ENCODE data around the gene MGRN1. TPM values are rescaled to one million over a fixed set of nuclear protein-coding genes. Genes with fewer than 3 reads are reported as not detected.

MGRN1 gene
- 26.6 TPM for total RNA-seq (2013)
- 10 to 100 TPM in 1 of 3 donors, 1 to 10 TPM in 2; 3.7 to 48.2 (median 4.7) TPM for polyA plus RNA-seq
- polyA minus RNA-seq = 58.0 and 67.1 TPM in 2 replicates
- total RNA-seq = 26.1 to 115 (median 47.0) reads per million in 11 experiments

- peak; percentile 95 for TF ChIP-seq CTCF (IDR thresholded peaks at IDR 0.05)
- Histone ChIP-seq H3K4me1 (ENCODE audit: control insufficient read depth in 1 of 2, insufficient read depth in 2 of 2, low read length in 2 of 2) (peaks cover 38 to 51% of the 10 kb centered on the region in 2 donors), H2AFZ (ENCODE audit: insufficient read depth, low read depth, low read length, poor library complexity, severe bottlenecking) (peak within 1 kb of the TSS; percentile 80), H3K4me2 (replicated peaks; ENCODE audit: extremely low read depth, low read length, poor library complexity, severe bottlenecking) (peak within 1 kb of the TSS; percentile 85), H3K27me3 (ENCODE audit: control insufficient read depth in 2 of 2, insufficient read depth in 2 of 2, low read length in 2 of 2) (no peaks in the 10 kb centered on the region), H3K4me3 (replicated peaks in 1 of 3; ENCODE audit: low read depth in 2 of 3, low read length in 3 of 3) (peak within 1 kb of the TSS; percentile 61 to 96 (median 87)), H3K36me3 (replicated peaks in 1 of 2; ENCODE audit: control insufficient read depth in 1 of 2, insufficient read depth in 2 of 2, low read length in 2 of 2) (peaks cover 0 to 8% of the 10 kb centered on the region in 2 donors), H4K20me1 (ENCODE audit: insufficient read depth, low read length) (peaks cover 33% of the 10 kb centered on the region), H3K27ac (ENCODE audit: low read depth in 1 of 2, low read length in 2 of 2) (peak within 1 kb of the TSS; percentile 94 to 98), H3K9me3 (replicated peaks in 1 of 2; ENCODE audit: control insufficient read depth in 1 of 2, insufficient read depth in 1 of 2, low read length in 2 of 2) (no peaks in the 10 kb centered on the region), H3K9ac (ENCODE audit: insufficient read depth, low read length, poor library complexity, severe bottlenecking) (peak within 1 kb of the TSS; percentile 100), H3K79me2 (ENCODE audit: insufficient read depth, low read length) (peaks cover 46% of the 10 kb centered on the region)
- peak; percentile 92 to 96 (median 96) for DNase-seq
- H3K27ac Mint-ChIP-seq = peak within 1 kb of the TSS; percentile 99 to 100 (median 100)
- H3K27me3 Mint-ChIP-seq (ENCODE audit: low read depth in 3 of 3) = no peaks in the 10 kb centered on the region
- peaks cover 50% of the 10 kb centered on the region for H3K4me1 Mint-ChIP-seq
- H3K9me3 Mint-ChIP-seq = no peaks in the 10 kb centered on the region
- H3K4me3 Mint-ChIP-seq = peak within 1 kb of the TSS; percentile 100
- WGBS (ENCODE audit: insufficient coverage) = 6% methylated on average over 39 of the region's 42 CpGs
- peaks cover 4 to 10% of the 10 kb centered on the region in 2 donors for H3K36me3 Mint-ChIP-seq
- intact Hi-C loops (cut with micrococcal nuclease) = loop anchor here in 1 of 2 donors (1.0 to 10.0 kb wide), 3 partner anchors 8 to 149 kb away; partner anchors contain the start of genes HMOX2 and NMRAL1
Measured at GRCh38 chr16:4624015-4624826, at the start of gene MGRN1. MGRN1 (plus strand) TSS chr16:4624826; CDS start chr16:4624961, 135 bp downstream.

- no peak overlapping the region for H3K4me2 ChIP-seq (replicated peaks; ENCODE audit: extremely low read depth, low read length, poor library complexity, severe bottlenecking)
- H3K27me3 ChIP-seq (ENCODE audit: control insufficient read depth in 2 of 2, insufficient read depth in 2 of 2, low read length in 2 of 2) = no peaks in the 10 kb centered on the region
- H3K9ac ChIP-seq (ENCODE audit: insufficient read depth, low read length, poor library complexity, severe bottlenecking) = no peak overlapping the region
- H3K27ac Mint-ChIP-seq = no peak overlapping the region
- H2AFZ ChIP-seq (ENCODE audit: insufficient read depth, low read depth, low read length, poor library complexity, severe bottlenecking) = peak overlapping the region; percentile 44
- intact Hi-C loops (cut with micrococcal nuclease) = no loop called here
- DNase-seq = no peak
- TF ChIP-seq CTCF (IDR thresholded peaks at IDR 0.05) = no peak
- H3K4me3 Mint-ChIP-seq = no peak overlapping the region
- H3K36me3 Mint-ChIP-seq = no peaks in the 10 kb centered on the region
- H3K4me3 ChIP-seq (replicated peaks in 1 of 3; ENCODE audit: low read depth in 2 of 3, low read length in 3 of 3) = no peak overlapping the region
- no peaks in the 10 kb centered on the region for H3K36me3 ChIP-seq (replicated peaks in 1 of 2; ENCODE audit: control insufficient read depth in 1 of 2, insufficient read depth in 2 of 2, low read length in 2 of 2)
- WGBS (ENCODE audit: insufficient coverage) = 51% methylated on average over 8 of the region's 11 CpGs
- H3K27me3 Mint-ChIP-seq (ENCODE audit: low read depth in 3 of 3) = peaks cover 0 to 2% (median 1%) of the 10 kb centered on the region in 3 donors
- no peaks in the 10 kb centered on the region for H3K9me3 Mint-ChIP-seq
- no peak overlapping the region for H3K27ac ChIP-seq (ENCODE audit: low read depth in 1 of 2, low read length in 2 of 2)
- peaks cover 0 to 2% of the 10 kb centered on the region in 2 donors for H3K4me1 ChIP-seq (ENCODE audit: control insufficient read depth in 1 of 2, insufficient read depth in 2 of 2, low read length in 2 of 2)
- H4K20me1 ChIP-seq (ENCODE audit: insufficient read depth, low read length) = no peaks in the 10 kb centered on the region
- H3K4me1 Mint-ChIP-seq = peaks cover 6% of the 10 kb centered on the region
- no peaks in the 10 kb centered on the region for H3K9me3 ChIP-seq (replicated peaks in 1 of 2; ENCODE audit: control insufficient read depth in 1 of 2, insufficient read depth in 1 of 2, low read length in 2 of 2)
- no peaks in the 10 kb centered on the region for H3K79me2 ChIP-seq (ENCODE audit: insufficient read depth, low read length)
Measured at GRCh38 chr16:4574919-4575705, 49.5 kb upstream of the MGRN1 start.

Data from CD14-positive monocyte (primary cell).